B cell (primary cell): ENCODE data around the gene MED12L.
A peak's percentile ranks its signal among the peaks of the same experiment; 100 is the strongest.

Experiments used
- CTCF ChIP-seq: fragments of 200-600 bp; IDR thresholded peaks from one replicate; pipeline ENCODE4 v1.8.0; 2022; ENCODE audit warnings: antibody characterized with exemption, mild to moderate bottlenecking
- EZH2 ChIP-seq: IDR thresholded peaks from 2 replicates; pipeline ENCODE4 v1.6.1; 2012; ENCODE audit warnings: borderline replicate concordance, low read depth, mild to moderate bottlenecking, moderate library complexity, low read length; ENCODE audit not compliant: insufficient read depth, poor library complexity, severe bottlenecking

GRCh38 chr3:151146071-151146730, 60.7 kb downstream of the MED12L start:
- TF ChIP-seq EZH2, result no peak
- peak; percentile 86 for TF ChIP-seq CTCF
